AG09309 (cell line): ENCODE data around the gene IL4.

Experiments used
- DNase-seq: peaks from one replicate; pipeline ENCODE4 v3.0.0-alpha.2; 2010; ENCODE audit warnings: low read depth
- H3K4me3 ChIP-seq: 2 replicates; pipeline ENCODE4 v1.5.1; 2011; ENCODE audit warnings: mild to moderate bottlenecking, low read depth, low read length, moderate library complexity; ENCODE audit not compliant: control insufficient read depth
- TF ChIP-seq, protein P1 (sequence below): IDR thresholded peaks from 2 replicates; pipeline ENCODE4 v1.5.1; 2011; ENCODE audit warnings: mild to moderate bottlenecking, low read depth, low read length, inconsistent platforms; ENCODE audit not compliant: insufficient read depth, control insufficient read depth; ENCODE audit errors: missing control alignments

The IL4 gene

DNA sequence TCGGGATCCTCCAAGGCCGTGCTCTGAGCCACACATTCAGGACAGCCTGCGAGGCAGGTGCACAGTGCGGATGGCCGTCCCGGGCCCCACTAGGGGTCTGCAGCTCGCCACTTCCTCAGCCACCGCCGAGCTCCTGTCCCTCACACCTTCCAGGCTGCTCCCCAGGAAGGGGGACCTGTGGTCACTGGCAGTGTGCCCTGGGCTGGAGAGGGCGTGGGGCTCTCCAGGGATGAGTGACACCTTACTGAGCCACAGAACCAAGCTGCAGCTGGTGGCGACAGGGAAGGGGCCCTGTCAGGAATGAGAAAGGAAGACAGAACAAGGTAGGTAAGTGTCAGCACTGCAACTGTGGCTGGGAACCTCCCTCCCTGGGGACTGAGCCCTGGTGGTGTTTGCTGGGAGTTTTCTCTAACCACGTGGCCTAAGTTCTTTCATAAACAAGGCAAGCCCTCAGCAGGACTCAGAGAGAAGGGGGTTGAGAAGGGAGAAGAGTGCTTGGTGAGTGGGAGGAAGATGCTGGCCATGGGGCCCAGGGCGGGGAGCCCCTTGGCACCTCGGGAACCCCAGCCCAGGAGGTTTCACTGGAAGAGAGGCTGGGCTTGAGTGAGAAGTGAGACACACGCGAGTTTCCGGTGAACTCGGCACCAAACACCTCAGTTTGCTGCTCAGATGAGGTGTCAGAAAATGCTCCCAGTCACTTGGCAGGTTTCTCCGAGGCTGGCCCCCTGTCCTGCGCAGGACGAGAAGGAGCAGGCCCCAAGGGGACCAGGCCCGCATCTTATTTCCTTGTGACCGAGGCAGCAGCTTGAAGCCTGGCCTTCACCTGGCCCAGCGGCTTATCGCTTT lies 10.6 kb upstream of the IL4 start:
- no peak for DNase-seq
- TF ChIP-seq, protein P1, sequence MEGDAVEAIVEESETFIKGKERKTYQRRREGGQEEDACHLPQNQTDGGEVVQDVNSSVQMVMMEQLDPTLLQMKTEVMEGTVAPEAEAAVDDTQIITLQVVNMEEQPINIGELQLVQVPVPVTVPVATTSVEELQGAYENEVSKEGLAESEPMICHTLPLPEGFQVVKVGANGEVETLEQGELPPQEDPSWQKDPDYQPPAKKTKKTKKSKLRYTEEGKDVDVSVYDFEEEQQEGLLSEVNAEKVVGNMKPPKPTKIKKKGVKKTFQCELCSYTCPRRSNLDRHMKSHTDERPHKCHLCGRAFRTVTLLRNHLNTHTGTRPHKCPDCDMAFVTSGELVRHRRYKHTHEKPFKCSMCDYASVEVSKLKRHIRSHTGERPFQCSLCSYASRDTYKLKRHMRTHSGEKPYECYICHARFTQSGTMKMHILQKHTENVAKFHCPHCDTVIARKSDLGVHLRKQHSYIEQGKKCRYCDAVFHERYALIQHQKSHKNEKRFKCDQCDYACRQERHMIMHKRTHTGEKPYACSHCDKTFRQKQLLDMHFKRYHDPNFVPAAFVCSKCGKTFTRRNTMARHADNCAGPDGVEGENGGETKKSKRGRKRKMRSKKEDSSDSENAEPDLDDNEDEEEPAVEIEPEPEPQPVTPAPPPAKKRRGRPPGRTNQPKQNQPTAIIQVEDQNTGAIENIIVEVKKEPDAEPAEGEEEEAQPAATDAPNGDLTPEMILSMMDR, result no peak
- no peak overlapping the region for H3K4me3 ChIP-seq

DNA sequence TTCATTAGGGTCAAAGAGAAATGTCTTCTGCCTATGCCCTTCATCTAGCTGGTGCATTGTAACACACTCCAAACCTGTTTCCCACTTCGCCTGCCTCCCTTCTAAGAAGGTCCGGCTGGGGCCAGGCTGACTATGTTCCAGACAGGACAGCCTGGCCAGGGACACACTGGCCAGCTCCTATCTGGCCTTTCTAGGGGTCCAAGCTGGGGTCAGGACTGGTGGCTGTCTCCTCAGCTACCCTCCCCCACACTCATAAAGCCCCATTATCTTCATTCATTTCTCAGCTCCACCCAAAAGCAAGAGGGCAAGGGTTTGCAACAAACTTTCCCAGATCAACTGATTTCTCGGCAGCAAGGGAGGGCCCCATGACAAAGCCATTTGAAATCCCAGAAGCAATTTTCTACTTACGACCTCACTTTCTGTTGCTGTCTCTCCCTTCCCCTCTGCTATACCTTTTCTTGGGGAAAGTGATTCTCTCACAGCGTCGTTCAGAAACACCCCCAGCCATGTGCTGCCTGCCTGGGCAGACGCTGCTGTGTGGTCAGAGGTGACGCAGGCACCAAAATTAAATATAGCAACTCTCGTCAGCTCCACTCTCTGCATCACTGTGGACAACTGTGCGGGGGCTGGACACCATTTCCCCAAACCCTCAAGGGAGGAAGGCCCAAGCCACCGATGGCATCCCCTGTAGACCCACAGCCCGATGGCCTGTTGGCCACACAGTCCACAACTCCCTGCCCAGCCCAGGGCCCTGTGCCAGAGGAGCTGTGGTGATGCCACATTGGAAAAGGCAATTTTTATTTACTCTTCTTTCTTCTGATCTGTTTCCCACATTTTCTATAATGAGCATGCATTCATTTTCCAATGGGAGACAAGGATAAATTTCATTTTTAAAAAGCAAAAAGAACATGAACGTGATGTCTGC lies 9.8 kb upstream of the IL4 start:
- TF ChIP-seq, protein P1, result no peak
- H3K4me3 ChIP-seq, result no peak overlapping the region
- DNase-seq, result no peak

DNA sequence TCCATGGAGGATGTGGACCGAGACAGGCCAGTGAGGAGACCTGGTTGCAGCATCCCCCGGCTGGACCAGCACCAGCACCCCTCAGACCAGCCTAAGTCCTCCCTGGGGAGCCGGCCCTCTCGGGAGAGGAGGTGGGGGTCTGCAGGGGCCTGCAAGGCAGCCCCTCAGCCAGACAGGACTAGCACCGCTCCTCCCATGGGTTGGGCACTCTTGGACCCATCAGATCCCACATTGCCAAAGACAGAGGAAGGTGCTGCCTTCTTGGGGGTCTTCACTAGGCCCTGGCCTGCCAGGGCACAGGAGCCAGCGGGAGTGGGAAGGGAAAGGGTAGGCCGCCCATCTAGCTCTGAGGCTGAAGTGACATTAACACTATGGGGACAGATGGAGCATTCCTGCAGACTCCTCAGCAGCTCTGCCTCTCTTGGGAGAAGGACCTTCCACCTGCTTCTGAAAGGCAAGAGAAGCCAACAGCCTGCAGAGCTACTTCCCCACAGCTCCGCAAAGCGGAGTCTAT lies 9.0 kb upstream of the IL4 start:
- no peak for DNase-seq
- no peak overlapping the region for H3K4me3 ChIP-seq
- TF ChIP-seq, protein P1, result no peak

DNA sequence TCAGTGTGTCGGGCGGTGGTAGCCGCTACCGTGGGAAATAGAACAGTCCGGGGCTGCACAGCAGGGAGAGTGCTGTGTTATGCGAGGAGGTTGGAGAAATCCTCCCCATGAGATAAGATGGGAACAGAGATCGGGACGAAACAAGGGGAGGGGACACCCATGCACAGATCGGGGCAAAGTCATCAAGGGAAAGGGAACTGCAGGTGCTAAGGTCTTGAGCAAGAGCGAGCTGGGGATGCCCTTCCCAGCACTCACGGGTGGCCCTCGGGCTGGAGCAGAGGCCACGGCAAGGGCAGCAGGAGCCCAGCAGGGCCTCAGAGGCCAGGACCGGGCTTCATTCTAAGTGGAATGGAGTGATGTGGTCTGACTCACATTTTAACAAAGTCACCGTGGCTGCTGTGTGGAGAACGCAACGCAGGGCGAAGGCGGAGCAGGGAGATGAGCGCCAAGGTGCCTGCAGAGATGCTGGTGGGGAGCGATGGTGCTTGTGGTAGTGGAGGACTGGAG lies 8.2 kb upstream of the IL4 start:
- H3K4me3 ChIP-seq, result no peak overlapping the region
- TF ChIP-seq, protein P1, result no peak
- DNase-seq, result no peak

DNA sequence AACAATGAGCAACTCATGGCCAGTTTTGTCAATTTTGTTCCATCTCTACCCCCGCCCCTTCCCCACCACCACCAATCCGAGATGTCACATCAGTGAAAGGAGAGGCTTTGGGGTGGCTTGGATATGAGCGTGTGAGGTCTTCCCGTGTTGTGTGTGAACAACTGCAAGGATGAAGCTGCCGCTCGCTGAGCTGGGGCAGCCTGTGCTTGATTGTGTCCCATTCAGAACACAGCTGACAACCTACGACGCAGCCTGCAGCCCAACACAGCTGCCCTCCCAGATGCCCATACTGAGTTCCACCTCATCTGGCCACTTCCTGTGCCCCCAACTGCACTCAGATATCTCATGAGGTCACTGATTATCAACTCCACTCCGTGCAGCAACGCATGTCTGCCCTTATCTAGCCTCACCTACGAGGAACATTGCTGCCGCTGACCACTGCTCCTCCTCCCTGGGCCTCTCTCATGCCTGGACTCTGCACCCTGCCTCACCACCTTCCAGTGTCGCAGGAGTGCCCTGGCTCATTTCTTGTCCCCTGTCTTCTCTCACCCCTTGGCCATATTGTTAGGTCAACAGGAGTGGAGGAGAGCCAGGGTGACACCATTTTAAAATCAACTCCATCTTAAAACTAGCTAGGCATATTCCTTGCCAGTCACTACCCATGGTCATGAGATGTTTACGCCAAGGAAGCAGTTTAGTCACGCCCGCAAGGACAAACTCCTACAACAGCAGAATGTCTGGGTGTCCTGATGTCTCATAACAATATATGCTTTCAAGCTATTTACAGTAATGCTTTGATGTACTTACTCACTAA lies 7.3 kb upstream of the IL4 start:
- TF ChIP-seq, protein P1, result no peak
- DNase-seq, result no peak
- H3K4me3 ChIP-seq, result no peak overlapping the region

DNA sequence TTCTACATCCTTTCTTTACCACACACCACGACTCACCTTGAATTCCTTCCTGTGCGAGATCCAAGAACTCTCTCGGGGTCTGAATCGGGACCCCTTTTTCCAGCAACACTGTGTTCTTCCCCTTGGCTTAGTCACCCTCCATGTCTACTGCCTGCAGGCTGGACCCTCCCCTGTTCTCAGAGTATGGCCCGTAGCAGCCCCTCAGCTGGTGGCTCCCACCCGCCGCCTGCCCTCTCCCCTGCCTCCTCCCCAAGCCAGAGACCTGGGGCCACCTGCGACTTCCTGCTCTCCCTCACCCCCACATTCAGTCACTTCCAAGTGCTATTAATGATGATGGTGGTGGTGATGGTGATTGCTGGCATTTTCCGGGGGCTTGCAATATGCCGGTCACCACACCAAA lies 6.5 kb upstream of the IL4 start:
- TF ChIP-seq, protein P1, result no peak
- H3K4me3 ChIP-seq, result no peak overlapping the region
- DNase-seq, result no peak
